ENCODE data around the gene CNKSR3.
"Not testable (repeated sequence)": the region's sequence is repeated elsewhere in the genome, so short reads cannot be mapped to it uniquely, and the experiment has no call there.

The CNKSR3 gene

DNA sequence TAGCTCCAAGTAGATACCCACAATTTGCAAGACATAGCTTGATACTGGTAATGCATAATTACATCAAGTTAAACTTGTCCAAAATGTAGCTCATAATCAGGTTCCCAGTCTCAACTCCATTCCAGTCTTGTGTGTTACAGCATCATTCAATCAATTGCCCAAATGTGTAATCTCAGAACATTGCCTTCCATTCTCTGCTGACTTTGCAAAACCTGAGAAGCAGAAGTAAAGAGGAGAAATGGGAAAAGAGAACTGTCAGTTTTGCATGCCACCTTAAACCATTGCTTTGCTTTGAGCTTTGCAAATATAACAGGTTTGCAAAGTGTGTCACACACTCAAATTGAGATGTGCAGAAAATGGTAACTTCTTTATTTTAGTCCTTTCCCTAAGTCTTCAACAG, 40.3 kb upstream of the CNKSR3 start:
- Histone ChIP-seq H3K4me3 (ENCODE audit: low read length) (no peak overlapping the region), H3K36me3 (ENCODE audit: control insufficient read depth, insufficient read depth, low read length) (no peaks in the 10 kb centered on the region), H3K9ac (ENCODE audit: low read length) (no peak overlapping the region), H3K23ac (ENCODE audit: low read length) (no peak overlapping the region), H2BK5ac (ENCODE audit: low read length) (no peak overlapping the region), H3K18ac (ENCODE audit: low read length) (no peak overlapping the region), H3K79me1 (ENCODE audit: low read length) (no peaks in the 10 kb centered on the region), H3K4me2 (ENCODE audit: low read length) (no peak overlapping the region), H2BK120ac (ENCODE audit: low read depth, low read length) (no peak overlapping the region), H3K4me1 (ENCODE audit: control insufficient read depth, low read depth, low read length) (no peaks in the 10 kb centered on the region), H3K4ac (ENCODE audit: low read depth, low read length) (no peak overlapping the region), H4K5ac (ENCODE audit: low read length) (no peak overlapping the region), H3K27ac (ENCODE audit: low read depth, low read length) (no peak overlapping the region), H3K56ac (ENCODE audit: low read length) (no peak overlapping the region), H2AK5ac (ENCODE audit: low read length) (no peak overlapping the region), H3K79me2 (ENCODE audit: control insufficient read depth, insufficient read depth, low read length) (no peaks in the 10 kb centered on the region), H2BK15ac (replicated peaks; ENCODE audit: low read depth) (no peak overlapping the region), H4K8ac (ENCODE audit: low read depth, low read length) (no peak overlapping the region), H3K27me3 (ENCODE audit: insufficient read depth, low read length, poor library complexity) (no peaks in the 10 kb centered on the region)
- no peak for DNase-seq

DNA sequence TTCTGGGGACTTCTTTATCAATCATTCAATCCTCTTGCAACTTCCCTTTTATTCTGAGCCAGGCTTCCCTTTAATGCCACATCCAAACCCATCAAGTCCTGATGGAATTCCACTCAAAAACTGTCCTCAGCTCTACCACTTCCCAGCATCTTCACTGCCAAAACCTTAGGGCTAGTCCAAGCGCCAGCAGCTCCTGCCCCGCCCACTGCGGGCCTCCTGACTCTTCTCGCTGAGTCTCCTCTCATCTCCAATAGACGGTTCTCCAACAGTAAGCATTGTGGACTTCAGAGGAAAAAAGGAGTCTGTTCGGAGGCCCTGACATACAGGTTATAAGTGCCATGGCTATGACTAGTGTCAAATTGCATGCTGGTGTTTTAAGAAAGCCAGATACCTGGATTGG, 38.7 kb upstream of the CNKSR3 start:
- Histone ChIP-seq H3K4ac (ENCODE audit: low read depth, low read length) (no peak overlapping the region), H3K4me1 (ENCODE audit: control insufficient read depth, low read depth, low read length) (no peaks in the 10 kb centered on the region), H4K5ac (ENCODE audit: low read length) (no peak overlapping the region), H3K9ac (ENCODE audit: low read length) (no peak overlapping the region), H2BK5ac (ENCODE audit: low read length) (no peak overlapping the region), H2BK120ac (ENCODE audit: low read depth, low read length) (no peak overlapping the region), H3K4me3 (ENCODE audit: low read length) (no peak overlapping the region), H3K79me1 (ENCODE audit: low read length) (no peaks in the 10 kb centered on the region), H3K36me3 (ENCODE audit: control insufficient read depth, insufficient read depth, low read length) (no peaks in the 10 kb centered on the region), H3K18ac (ENCODE audit: low read length) (no peak overlapping the region), H3K27ac (ENCODE audit: low read depth, low read length) (no peak overlapping the region), H3K56ac (ENCODE audit: low read length) (no peak overlapping the region), H3K23ac (ENCODE audit: low read length) (no peak overlapping the region), H4K8ac (ENCODE audit: low read depth, low read length) (no peak overlapping the region), H3K27me3 (ENCODE audit: insufficient read depth, low read length, poor library complexity) (no peaks in the 10 kb centered on the region), H3K4me2 (ENCODE audit: low read length) (no peak overlapping the region), H3K79me2 (ENCODE audit: control insufficient read depth, insufficient read depth, low read length) (no peaks in the 10 kb centered on the region), H2BK15ac (replicated peaks; ENCODE audit: low read depth) (no peak overlapping the region), H2AK5ac (ENCODE audit: low read length) (no peak overlapping the region)
- no peak for DNase-seq
- WGBS (ENCODE audit: extremely low coverage, insufficient coverage, low lambda C conversion rate) = no CpG with 5 or more reads among the region's 6 CpGs

DNA sequence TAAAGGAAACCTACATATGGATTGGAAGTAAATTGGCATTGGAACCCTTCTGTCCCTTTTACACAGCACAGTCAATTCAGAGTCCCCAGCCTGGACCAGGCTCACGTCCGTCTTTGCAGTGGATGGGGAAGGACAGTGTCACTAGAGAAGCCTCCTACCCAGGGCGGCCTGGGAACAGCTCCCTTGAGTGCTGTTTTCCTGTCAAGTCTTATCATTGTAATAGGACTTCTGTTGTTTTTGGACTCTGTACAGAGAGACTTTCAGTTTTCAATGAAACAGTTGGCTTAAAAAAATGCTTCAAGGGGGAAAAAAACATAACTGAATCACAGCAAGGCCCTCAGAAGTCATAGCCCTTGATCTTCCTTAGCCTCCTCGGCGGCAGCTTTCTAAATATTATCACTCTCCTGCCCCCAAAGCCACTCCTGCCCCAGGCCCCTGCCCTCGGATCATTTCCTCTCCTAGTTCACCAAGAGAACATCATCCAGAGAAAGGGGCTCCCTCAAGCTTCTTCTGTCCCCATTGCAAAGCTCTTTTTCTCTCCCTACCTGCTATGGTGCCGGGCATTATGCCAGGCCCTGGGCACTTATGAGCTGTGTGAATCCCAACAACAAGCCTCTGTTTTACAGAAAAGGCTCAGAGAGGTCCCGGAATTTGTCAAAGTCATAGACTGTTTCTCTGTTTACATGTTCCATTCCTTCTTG, 37.8 kb upstream of the CNKSR3 start:
- Histone ChIP-seq H2BK5ac (ENCODE audit: low read length) (no peak overlapping the region), H3K9ac (ENCODE audit: low read length) (no peak overlapping the region), H3K18ac (ENCODE audit: low read length) (no peak overlapping the region), H2BK120ac (ENCODE audit: low read depth, low read length) (no peak overlapping the region), H3K4me3 (ENCODE audit: low read length) (no peak overlapping the region), H3K27me3 (ENCODE audit: insufficient read depth, low read length, poor library complexity) (no peaks in the 10 kb centered on the region), H3K27ac (ENCODE audit: low read depth, low read length) (no peak overlapping the region), H3K79me1 (ENCODE audit: low read length) (no peaks in the 10 kb centered on the region), H4K5ac (ENCODE audit: low read length) (no peak overlapping the region), H3K36me3 (ENCODE audit: control insufficient read depth, insufficient read depth, low read length) (no peaks in the 10 kb centered on the region), H3K79me2 (ENCODE audit: control insufficient read depth, insufficient read depth, low read length) (no peaks in the 10 kb centered on the region), H3K4ac (ENCODE audit: low read depth, low read length) (no peak overlapping the region), H2BK15ac (replicated peaks; ENCODE audit: low read depth) (no peak overlapping the region), H3K56ac (ENCODE audit: low read length) (no peak overlapping the region), H3K23ac (ENCODE audit: low read length) (no peak overlapping the region), H2AK5ac (ENCODE audit: low read length) (no peak overlapping the region), H4K8ac (ENCODE audit: low read depth, low read length) (no peak overlapping the region), H3K4me2 (ENCODE audit: low read length) (no peak overlapping the region), H3K4me1 (ENCODE audit: control insufficient read depth, low read depth, low read length) (no peaks in the 10 kb centered on the region)
- DNase-seq = no peak
- no CpG with 5 or more reads among the region's 8 CpGs for WGBS (ENCODE audit: extremely low coverage, insufficient coverage, low lambda C conversion rate)

DNA sequence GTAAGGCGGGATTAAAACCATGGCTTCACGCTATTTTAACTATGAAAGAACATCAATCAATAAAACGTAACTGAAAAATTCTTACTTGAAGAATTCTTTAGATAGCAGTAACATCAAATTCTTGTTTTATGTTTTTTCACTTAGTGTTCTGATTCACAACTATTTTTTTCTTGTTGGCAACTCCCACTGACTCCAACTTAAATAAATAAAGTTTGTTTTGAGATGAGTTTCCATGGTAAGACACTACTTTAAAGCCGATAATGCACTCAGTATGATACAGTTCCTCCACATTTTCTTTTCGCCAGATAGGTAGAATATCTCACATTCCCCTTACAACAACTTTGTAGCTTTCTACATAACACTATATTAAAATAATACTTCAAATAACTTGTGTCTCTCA, 33.1 kb upstream of the CNKSR3 start:
- Histone ChIP-seq H2BK15ac (replicated peaks; ENCODE audit: low read depth) (no peak overlapping the region), H3K18ac (ENCODE audit: low read length) (no peak overlapping the region), H3K56ac (ENCODE audit: low read length) (no peak overlapping the region), H4K5ac (ENCODE audit: low read length) (no peak overlapping the region), H3K4me3 (ENCODE audit: low read length) (no peak overlapping the region), H3K27me3 (ENCODE audit: insufficient read depth, low read length, poor library complexity) (no peaks in the 10 kb centered on the region), H3K79me2 (ENCODE audit: control insufficient read depth, insufficient read depth, low read length) (no peaks in the 10 kb centered on the region), H3K79me1 (ENCODE audit: low read length) (no peaks in the 10 kb centered on the region), H3K36me3 (ENCODE audit: control insufficient read depth, insufficient read depth, low read length) (no peaks in the 10 kb centered on the region), H3K4ac (ENCODE audit: low read depth, low read length) (no peak overlapping the region), H3K23ac (ENCODE audit: low read length) (no peak overlapping the region), H2BK5ac (ENCODE audit: low read length) (no peak overlapping the region), H3K4me1 (ENCODE audit: control insufficient read depth, low read depth, low read length) (no peaks in the 10 kb centered on the region), H2AK5ac (ENCODE audit: low read length) (no peak overlapping the region), H3K4me2 (ENCODE audit: low read length) (no peak overlapping the region), H4K8ac (ENCODE audit: low read depth, low read length) (no peak overlapping the region), H2BK120ac (ENCODE audit: low read depth, low read length) (no peak overlapping the region), H3K27ac (ENCODE audit: low read depth, low read length) (no peak overlapping the region), H3K9ac (ENCODE audit: low read length) (no peak overlapping the region)
- WGBS (ENCODE audit: extremely low coverage, insufficient coverage, low lambda C conversion rate) = 100% methylated on average over 1 of the region's 5 CpGs
- no peak for DNase-seq

DNA sequence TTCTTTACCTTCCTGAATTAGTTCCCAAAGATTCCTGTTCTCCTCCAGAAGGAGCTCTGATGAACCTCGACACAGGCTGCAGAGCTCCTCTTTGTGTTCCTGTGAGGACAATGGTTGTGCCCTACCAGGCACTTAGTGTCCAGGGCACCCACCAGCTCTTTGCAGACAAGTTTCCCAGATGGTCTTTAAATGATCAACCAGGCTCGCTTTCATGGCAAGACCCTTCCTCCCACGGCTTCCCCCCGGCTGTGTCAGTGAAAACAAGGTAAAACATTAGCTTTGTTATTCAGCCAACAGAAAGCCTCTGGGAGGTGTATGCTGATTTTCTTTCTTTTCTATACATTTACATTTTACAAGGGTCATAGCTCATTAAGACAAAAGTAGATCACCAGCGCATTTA, 32.3 kb upstream of the CNKSR3 start:
- Histone ChIP-seq H3K79me2 (ENCODE audit: control insufficient read depth, insufficient read depth, low read length) (no peaks in the 10 kb centered on the region), H2BK5ac (ENCODE audit: low read length) (no peak overlapping the region), H2BK15ac (replicated peaks; ENCODE audit: low read depth) (no peak overlapping the region), H3K27me3 (ENCODE audit: insufficient read depth, low read length, poor library complexity) (no peaks in the 10 kb centered on the region), H3K36me3 (ENCODE audit: control insufficient read depth, insufficient read depth, low read length) (no peaks in the 10 kb centered on the region), H3K23ac (ENCODE audit: low read length) (no peak overlapping the region), H2AK5ac (ENCODE audit: low read length) (no peak overlapping the region), H3K27ac (ENCODE audit: low read depth, low read length) (no peak overlapping the region), H4K5ac (ENCODE audit: low read length) (no peak overlapping the region), H3K79me1 (ENCODE audit: low read length) (no peaks in the 10 kb centered on the region), H3K4me3 (ENCODE audit: low read length) (no peak overlapping the region), H2BK120ac (ENCODE audit: low read depth, low read length) (peak overlapping the region; percentile 61), H3K18ac (ENCODE audit: low read length) (peak overlapping the region; percentile 51), H3K4ac (ENCODE audit: low read depth, low read length) (no peak overlapping the region), H3K4me2 (ENCODE audit: low read length) (no peak overlapping the region), H3K9ac (ENCODE audit: low read length) (no peak overlapping the region), H3K56ac (ENCODE audit: low read length) (no peak overlapping the region), H4K8ac (ENCODE audit: low read depth, low read length) (no peak overlapping the region), H3K4me1 (ENCODE audit: control insufficient read depth, low read depth, low read length) (no peaks in the 10 kb centered on the region)
- no CpG with 5 or more reads among the region's 5 CpGs for WGBS (ENCODE audit: extremely low coverage, insufficient coverage, low lambda C conversion rate)
- peak; percentile 60 for DNase-seq

DNA sequence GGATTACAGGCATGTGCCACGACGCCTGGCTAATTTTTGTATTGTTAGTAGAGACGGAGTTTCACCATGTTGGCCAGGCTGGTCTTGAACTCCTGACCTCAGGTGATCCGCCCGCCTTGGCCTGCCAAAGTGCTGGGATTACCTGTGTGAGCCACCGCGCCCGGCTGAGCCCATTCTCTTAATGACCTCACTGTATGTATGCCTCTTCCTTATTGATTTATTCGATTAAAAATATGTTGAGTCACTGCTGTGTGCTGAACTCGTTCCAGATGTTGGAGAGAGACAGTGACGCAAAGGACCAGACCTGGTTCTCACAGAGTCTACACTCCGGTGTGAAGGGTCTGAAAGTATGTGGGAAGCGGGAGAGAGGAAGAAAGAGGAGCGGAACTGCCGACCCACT, 31.4 kb upstream of the CNKSR3 start:
- H4K5ac ChIP-seq (ENCODE audit: low read length); H3K4me3 ChIP-seq (ENCODE audit: low read length); H3K18ac ChIP-seq (ENCODE audit: low read length); H3K79me1 ChIP-seq (ENCODE audit: low read length); H3K27ac ChIP-seq (ENCODE audit: low read depth, low read length); H2BK15ac ChIP-seq (replicated peaks; ENCODE audit: low read depth); H3K4me2 ChIP-seq (ENCODE audit: low read length); H3K9ac ChIP-seq (ENCODE audit: low read length); H3K4ac ChIP-seq (ENCODE audit: low read depth, low read length); H2BK120ac ChIP-seq (ENCODE audit: low read depth, low read length); DNase-seq; H3K4me1 ChIP-seq (ENCODE audit: control insufficient read depth, low read depth, low read length); H4K8ac ChIP-seq (ENCODE audit: low read depth, low read length); H3K23ac ChIP-seq (ENCODE audit: low read length); H3K27me3 ChIP-seq (ENCODE audit: insufficient read depth, low read length, poor library complexity); H3K36me3 ChIP-seq (ENCODE audit: control insufficient read depth, insufficient read depth, low read length); H3K56ac ChIP-seq (ENCODE audit: low read length); H2BK5ac ChIP-seq (ENCODE audit: low read length); H3K79me2 ChIP-seq (ENCODE audit: control insufficient read depth, insufficient read depth, low read length); H2AK5ac ChIP-seq (ENCODE audit: low read length): not testable (repeated sequence)
- no CpG with 5 or more reads among the region's 15 CpGs for whole genome bisulfite sequencing (ENCODE audit: extremely low coverage, insufficient coverage, low lambda C conversion rate)
